Fibroblast of pulmonary artery (primary cell): Measurements from ENCODE around the gene CBX7.
"Not testable (repeated sequence)": the region's sequence is repeated elsewhere in the genome, so short reads cannot be mapped to it uniquely, and the experiment has no call there.

Source experiments
- DNase-seq: peaks from one replicate; pipeline ENCODE4 v3.0.0-alpha.2; 2010; ENCODE audit warnings: low read depth
- H3K4me3 ChIP-seq: replicated peaks from 2 replicates; pipeline ENCODE4 v1.5.1; 2011; ENCODE audit warnings: low read depth, mild to moderate bottlenecking, control low read depth, low read length, moderate library complexity
- CTCF ChIP-seq: IDR thresholded peaks from 2 replicates; pipeline ENCODE4 v1.5.1; 2011; ENCODE audit warnings: mild to moderate bottlenecking, control low read depth, low read length, inconsistent platforms; ENCODE audit errors: missing control alignments

CBX7 gene

GRCh38 chr22:39174498-39175352, 22.2 kb upstream of the CBX7 start:
- H3K4me3 ChIP-seq = no peak overlapping the region
- peak; percentile 96 for DNase-seq

GRCh38 chr22:39173787-39174497, 21.5 kb upstream of the CBX7 start:
- H3K4me3 ChIP-seq = no peak overlapping the region
- no peak for DNase-seq
- no peak for TF ChIP-seq CTCF

More at GRCh38 chr22:39174498-39175352, 22.2 kb upstream of the CBX7 start:
- no peak for TF ChIP-seq CTCF

DNA sequence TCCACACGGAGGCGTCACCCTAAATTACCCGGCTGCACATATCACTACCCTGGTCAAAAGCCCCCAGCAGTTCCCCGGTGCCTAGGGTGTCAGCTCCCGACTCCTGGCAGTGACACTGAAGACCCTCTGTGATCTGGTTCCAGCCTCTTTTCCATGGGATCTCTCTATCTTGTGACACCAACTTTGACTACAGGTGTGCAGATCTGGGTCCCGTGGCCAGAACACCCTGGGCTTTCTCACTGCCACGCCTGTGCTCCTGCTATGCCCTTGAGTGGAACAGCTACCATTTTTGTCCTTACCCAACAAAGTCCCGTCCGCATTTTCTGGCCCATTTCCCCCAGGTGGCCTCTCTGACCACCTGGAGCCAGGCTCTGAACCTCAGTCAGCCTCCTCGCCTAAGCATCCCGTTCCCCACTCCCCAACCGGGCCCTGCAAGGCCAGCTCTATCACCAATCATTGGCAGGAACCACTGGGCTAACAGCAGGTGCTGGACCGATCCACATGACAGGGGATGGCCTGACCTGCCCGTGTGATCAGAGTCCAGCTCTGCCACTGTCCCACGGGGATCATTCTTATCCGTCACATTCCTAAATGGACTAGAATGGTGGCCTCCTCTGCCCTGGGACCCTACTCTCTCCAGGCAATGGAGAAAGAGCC, 20.7 kb upstream of the CBX7 start:
- TF ChIP-seq CTCF = no peak
- H3K4me3 ChIP-seq = no peak overlapping the region
- no peak for DNase-seq

DNA sequence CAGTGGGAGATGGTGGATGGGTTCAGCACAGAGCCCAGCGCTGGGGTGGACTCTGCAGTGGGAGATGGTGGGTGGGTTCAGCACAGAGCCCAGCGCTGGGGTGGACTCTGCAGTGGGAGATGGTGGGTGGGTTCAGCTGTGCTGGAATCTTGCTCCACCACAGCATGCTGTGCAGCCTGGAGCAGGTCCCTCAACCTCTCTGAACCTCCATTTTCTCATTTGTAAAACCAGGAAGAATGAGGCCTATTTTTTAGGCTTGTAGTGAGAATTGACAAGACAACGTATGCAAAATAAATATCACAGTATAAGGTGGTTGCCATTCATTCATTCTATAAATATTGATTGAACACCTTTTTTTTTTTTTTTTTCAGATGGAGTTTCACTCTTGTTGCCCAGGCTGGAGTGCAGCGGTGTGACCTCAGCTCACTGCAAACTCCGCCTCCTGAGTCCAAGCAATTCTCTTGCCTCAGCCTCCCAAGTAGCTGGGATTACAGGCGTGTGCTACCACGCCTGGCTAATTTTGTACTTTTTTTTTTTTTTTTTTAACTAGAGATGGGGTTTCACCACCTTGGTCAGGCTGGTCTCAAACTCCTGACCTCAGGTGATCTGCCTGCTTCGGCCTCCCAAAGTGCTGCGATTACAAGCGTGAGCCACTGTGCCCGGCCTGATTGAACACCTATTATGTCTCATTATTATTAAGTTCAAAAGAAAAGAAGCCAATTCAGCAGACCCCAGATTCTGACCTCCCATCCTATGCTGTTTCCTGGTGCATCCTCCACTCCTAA, 20.0 kb upstream of the CBX7 start:
- not testable (repeated sequence) for DNase-seq, H3K4me3 ChIP-seq

GRCh38 chr22:39171623-39172264, 19.3 kb upstream of the CBX7 start:
- no peak for TF ChIP-seq CTCF
- H3K4me3 ChIP-seq = no peak overlapping the region

GRCh38 chr22:39170825-39171622, 18.5 kb upstream of the CBX7 start:
- no peak overlapping the region for H3K4me3 ChIP-seq
- peak; percentile 74 for DNase-seq
- peak; percentile 86 for TF ChIP-seq CTCF

More at GRCh38 chr22:39171623-39172264, 19.3 kb upstream of the CBX7 start:
- no peak for DNase-seq
